SH-SY5Y (cell line): ENCODE data around the gene RBFOX2.

Source experiments
- GATA2 ChIP-seq: IDR thresholded peaks from 2 replicates; pipeline ENCODE4 v1.6.1; 2011; ENCODE audit warnings: mild to moderate bottlenecking, low read depth, low read length
- GATA3 ChIP-seq: IDR thresholded peaks from 2 replicates; pipeline ENCODE4 v1.6.1; 2011; ENCODE audit warnings: low read depth, mild to moderate bottlenecking, low read length, moderate library complexity

DNA sequence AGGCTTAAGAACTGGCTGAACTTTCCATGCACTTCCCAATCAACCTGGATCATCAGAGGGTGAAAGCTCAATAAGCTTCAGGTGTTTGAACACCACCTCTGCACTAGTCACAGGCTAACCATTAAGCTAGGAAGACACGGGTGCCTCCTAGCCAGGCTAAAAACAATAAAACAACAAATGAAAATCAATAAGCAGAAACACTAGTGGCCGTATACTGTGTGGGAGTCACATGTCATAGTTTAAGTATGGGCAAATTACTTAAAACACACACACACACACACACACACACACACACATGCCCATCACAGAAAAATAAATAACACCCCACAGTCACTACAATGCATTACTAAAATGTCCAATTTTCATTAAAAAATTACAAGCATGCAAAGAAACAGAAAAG, 225.7 kb downstream of the RBFOX2 start:
- TF ChIP-seq GATA2 (no peak), GATA3 (no peak)
